OCI-LY1 (cell line): Measurements from ENCODE around the gene LNPEP.

Experiments used
- EZH2 ChIP-seq: fragments of 200-600 bp; sonication (generic), shearing (Covaris generic); IDR thresholded peaks from 2 replicates; pipeline ENCODE4 v1.8.0; 2017; ENCODE audit warnings: borderline replicate concordance, mixed run types, mild to moderate bottlenecking, antibody characterized with exemption, low read length, moderate library complexity, mixed read lengths
- TF ChIP-seq, protein P1 (sequence below): fragments of 200-600 bp; sonication (generic), shearing (Covaris generic); IDR thresholded peaks from 2 replicates; pipeline ENCODE4 v1.5.1; 2017; ENCODE audit warnings: mild to moderate bottlenecking, antibody characterized with exemption, low read length, moderate library complexity, mixed read lengths

DNA sequence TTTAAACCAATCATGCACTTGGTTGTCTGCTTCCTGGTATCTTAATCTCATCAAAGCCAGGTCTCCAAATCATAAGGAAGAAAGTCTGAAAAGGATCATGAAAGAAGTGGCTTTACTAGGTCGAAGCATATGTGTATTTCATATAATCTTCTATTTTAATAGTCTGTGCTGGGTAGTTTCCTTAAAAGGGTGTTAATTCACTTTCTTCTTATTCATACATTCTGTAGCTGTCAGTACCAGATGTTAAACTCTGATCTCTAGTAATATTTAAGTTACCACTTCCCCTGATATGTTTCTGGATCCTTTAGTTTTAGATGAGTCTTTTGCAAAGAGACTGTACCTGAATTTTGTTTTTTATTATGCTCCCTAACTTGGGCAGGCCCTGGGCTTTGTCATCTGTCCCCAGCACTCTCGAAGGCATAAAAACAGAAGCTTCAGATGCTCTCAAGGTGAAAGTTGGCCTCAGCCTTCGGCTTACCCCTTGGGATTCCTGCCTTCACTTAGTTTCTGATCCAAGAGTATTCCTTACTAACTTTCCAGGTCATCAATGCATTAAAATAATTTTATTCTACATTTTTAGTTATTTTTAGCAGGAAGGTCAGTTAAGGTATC, 15.0 kb upstream of the LNPEP start:
- TF ChIP-seq, protein P1, sequence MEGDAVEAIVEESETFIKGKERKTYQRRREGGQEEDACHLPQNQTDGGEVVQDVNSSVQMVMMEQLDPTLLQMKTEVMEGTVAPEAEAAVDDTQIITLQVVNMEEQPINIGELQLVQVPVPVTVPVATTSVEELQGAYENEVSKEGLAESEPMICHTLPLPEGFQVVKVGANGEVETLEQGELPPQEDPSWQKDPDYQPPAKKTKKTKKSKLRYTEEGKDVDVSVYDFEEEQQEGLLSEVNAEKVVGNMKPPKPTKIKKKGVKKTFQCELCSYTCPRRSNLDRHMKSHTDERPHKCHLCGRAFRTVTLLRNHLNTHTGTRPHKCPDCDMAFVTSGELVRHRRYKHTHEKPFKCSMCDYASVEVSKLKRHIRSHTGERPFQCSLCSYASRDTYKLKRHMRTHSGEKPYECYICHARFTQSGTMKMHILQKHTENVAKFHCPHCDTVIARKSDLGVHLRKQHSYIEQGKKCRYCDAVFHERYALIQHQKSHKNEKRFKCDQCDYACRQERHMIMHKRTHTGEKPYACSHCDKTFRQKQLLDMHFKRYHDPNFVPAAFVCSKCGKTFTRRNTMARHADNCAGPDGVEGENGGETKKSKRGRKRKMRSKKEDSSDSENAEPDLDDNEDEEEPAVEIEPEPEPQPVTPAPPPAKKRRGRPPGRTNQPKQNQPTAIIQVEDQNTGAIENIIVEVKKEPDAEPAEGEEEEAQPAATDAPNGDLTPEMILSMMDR = no peak
- TF ChIP-seq EZH2 = no peak
